A172 (cell line): ENCODE results near the gene PRRC2C. TPM values are rescaled to one million over a fixed set of nuclear protein-coding genes. Genes with fewer than 3 reads are reported as not detected.
"Not testable (repeated sequence)": the region's sequence is repeated elsewhere in the genome, so short reads cannot be mapped to it uniquely, and the experiment has no call there.

Experiments used
- DNase-seq: peaks from one replicate; pipeline ENCODE4 v3.0.0-alpha.2; 2015; ENCODE audit warnings: low spot score
- total RNA-seq: library from RNA; depleted of rRNA; stranded (reverse); fragments of >200 nt; shearing (Covaris generic); gene quantifications from 2 replicates; pipeline ENCODE4 v1.2.3, GENCODE V29; 2014

PRRC2C gene
- total RNA-seq, 1 experiment from 2014 or later: 58.1 TPM

GRCh38 chr1:171583591-171584201 is 98.4 kb downstream of the PRRC2C start:
- no peak for DNase-seq

GRCh38 chr1:171585715-171586114 is 100.4 kb downstream of the PRRC2C start:
- no peak for DNase-seq

DNA sequence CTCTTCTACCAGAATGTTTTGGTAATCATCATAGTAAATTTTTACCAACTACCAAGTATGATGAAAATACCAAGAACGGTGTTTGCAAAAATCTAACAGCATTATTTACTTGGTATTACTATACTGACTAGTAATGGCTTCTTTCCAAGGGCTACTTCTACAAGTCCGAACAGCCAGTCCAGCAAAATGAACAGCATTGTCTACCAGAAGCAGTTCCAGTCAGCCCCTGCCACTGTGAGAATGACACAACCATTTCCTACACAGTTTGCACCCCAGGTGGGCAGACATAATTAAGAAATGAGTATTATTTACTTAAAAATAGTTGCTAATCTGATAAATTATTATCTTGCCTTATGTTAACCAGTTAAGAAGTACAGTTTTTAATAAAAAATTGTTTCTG is 102.9 kb downstream of the PRRC2C start:
- no peak for DNase-seq

DNA sequence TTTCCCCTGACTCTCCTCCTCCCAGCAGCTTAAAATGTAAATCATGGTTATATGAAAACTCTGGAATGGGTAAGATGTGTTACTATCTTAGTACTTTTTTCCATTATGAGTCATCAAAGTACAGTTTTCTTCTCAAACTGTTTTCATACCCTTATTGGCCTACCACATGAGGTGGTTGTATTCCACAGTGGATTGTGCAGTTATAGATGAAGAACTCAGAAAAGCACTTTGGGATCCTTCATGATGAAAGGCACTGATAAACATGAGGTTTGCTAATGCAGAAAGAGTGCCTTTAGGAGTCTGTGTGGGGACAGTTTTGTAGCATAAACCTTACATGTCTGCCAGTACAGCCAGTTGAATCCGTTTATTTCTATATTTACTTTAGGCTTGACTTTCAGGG is 104.7 kb downstream of the PRRC2C start:
- DNase-seq: no peak

DNA sequence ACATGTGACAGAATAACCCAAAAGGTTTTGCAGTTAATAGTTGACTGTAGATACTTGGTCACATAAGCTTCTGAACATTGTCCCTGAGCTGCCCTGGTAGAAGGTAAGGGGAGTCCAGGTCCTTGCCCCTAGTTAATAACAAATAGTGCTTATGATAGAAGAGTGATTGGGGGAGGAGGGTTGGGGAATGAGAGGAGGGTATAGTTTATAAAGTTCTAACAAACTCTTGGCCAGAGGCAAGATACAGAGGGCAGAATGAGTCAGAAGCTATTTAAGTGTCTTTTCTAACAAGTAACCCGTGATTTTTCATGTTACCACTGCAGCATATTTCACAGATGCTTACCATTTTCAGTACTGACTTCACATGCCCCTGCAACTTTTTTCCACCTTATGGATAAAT is 110.0 kb downstream of the PRRC2C start:
- DNase-seq: no peak

DNA sequence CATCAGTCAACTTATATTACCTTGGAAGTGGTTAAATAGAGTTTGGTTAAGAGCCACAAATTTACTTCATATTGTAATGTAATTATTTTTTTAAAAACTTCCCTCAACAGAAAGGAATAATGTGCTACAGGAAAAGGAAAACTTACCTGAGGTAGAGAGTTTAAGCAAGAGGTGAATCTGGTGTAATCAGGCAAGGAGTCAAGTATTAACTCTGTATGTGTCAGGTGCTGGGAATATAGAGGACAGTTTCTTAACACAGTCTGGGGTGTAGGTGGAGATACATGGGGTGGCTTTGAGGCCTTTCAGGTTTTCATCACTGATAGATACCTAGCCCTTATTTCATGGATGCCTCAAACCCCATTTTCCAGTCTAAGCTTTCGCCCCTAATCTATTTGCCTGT is 110.8 kb downstream of the PRRC2C start:
- no peak for DNase-seq

GRCh38 chr1:171596705-171597104 is 111.4 kb downstream of the PRRC2C start:
- no peak for DNase-seq

GRCh38 chr1:171597203-171597602 is 111.9 kb downstream of the PRRC2C start:
- no peak for DNase-seq

GRCh38 chr1:171600310-171600709 is 115.0 kb downstream of the PRRC2C start:
- DNase-seq: not testable (repeated sequence)

- DNase-seq: no peak
Measured at GRCh38 chr1:171600862-171601261, 115.5 kb downstream of the PRRC2C start.

DNA sequence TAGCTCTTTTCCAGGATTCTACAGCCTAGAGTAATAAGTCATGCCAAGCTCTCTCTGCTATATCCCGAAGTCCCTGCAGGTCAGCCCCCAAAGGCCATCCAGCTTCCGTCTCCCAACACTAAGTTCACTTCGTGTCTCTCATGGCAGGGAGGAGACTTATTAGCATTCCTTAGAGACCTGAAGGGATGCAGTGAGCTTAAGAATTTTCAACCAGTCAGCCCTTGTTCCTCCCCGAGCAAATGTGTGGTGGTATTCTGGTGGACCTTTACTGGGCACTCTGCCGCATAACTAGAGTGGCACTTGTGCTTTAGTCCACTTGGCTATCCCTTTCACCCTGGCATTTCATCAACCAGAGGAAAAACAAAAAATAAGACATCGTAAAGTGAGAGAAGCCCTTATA is 117.7 kb downstream of the PRRC2C start:
- DNase-seq: not testable (repeated sequence)

GRCh38 chr1:171606402-171606941 is 121.1 kb downstream of the PRRC2C start:
- no peak for DNase-seq

DNA sequence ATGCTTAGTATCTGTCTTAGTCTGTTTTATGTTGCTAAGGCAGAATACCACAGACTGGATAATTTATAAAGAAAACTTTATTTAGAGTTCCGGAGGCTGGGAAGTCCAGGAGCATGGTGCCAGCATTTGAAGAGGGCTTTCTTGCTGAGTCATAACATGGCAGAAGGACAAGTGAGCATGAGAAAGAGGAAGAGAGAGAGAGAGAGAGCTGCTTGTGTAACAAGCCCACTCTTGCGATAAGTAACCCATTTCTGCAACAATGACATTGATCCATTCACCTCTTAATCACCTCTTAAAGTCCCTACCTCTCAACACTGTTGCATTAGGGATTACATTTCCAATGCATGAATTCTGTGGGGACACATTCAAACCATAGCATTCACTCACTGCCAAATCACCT is 125.1 kb downstream of the PRRC2C start:
- no peak for DNase-seq

- no peak for DNase-seq
Measured at GRCh38 chr1:171611306-171611705, 126.0 kb downstream of the PRRC2C start.

- DNase-seq: no peak
Measured at GRCh38 chr1:171613282-171613681, 128.0 kb downstream of the PRRC2C start.

DNA sequence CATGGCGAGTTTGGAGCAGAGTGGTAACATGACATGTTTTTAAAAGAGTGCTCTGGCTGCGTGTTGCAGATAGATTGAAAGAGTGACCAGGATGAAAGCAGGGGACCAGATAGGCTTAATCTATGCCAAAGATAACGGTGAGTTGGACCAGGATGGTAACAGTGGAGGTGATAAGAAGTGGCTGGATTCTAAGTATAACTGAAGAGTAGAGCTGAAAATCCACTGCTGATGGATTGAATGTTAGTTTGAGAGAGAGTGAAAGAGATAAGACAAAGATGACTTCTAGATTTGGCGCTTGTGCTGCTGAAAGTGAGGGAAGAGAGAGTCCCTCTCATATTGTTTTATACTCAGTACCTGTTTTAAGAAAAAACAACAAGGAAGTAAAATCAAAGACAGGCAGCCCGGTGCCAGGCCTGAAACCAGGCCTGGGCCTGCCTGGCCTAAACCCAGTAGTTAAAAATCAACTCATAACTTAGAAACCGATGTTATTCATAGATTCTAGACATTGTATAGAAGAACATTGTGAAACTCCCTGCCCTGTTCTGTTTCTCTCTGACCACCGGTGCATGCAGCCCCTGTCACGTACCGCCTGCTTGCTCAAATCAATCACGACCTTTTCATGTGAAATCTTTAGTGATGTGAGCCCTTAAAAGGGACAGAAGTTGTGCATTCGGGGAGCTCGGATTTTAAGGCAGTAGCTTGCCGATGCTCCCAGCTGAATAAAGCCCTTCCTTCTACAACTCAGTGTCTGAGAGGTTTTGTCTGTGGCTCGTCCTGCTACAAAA is 130.0 kb downstream of the PRRC2C start:
- not testable (repeated sequence) for DNase-seq

- no peak for DNase-seq
Measured at GRCh38 chr1:171616586-171616985, 131.3 kb downstream of the PRRC2C start.

DNA sequence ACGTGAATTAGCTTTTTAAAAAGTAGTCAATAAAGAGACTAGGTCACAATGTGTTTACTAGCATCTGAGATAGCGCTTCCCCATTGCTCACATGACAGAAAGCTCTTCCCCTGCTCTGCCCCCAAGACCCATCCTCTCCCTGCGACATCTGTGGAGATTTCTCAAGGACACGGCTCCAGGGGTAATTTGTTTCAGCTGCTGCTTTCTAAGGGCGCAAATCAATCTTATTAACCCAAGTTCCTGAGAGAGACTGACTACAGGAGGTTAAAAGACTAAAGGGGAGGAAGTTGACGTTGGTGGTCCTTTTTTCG is 136.8 kb downstream of the PRRC2C start, which contains the start of gene MYOCOS:
MYOCOS (plus strand) TSS at position 92 of the 311 bp plus-strand sequence. CDS start 1,641 bp downstream, outside the sequence.
- no peak for DNase-seq

- DNase-seq: no peak
Measured at GRCh38 chr1:171623651-171624331, 138.5 kb downstream of the PRRC2C start.

- DNase-seq: no peak
Measured at GRCh38 chr1:171625225-171625624, 139.9 kb downstream of the PRRC2C start.

DNA sequence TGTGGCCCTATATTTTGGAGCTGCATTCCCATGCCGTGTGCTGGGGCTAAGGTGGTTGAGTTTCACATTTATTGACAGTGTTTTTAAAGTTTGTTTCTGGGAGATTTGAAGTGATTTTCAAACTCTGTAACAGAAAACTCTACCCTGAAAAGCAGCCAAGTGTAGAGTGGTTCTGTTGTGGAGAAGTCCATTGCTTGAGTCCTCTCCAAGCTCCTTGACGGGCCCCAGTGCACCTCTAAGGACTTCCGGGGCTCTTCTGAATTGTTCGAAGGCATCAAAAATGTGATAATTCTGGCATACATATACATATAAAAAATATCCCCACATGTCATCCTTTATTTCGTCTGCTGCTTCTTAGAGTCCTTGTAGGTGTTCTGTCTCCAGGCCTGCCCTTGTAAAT is 141.7 kb downstream of the PRRC2C start:
- DNase-seq: no peak

DNA sequence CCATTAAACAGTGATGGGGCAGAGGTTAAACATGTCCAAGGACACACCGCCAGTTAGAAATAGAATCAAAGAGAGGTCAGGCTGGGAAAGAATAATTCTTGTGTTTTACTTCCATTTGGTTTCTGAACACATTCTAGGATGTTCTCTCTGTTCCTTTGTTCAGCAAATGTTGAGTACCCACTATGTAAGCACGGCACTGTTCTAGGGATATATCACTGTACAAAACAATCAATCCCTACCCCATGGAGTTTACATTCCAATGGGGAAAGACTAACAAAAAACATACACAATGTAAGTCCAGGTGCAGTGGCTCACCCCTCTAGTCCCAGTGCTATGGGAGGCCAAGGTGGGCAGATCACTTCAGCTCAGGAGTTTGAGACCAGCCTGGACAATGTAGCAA is 142.9 kb downstream of the PRRC2C start:
- DNase-seq: no peak

DNA sequence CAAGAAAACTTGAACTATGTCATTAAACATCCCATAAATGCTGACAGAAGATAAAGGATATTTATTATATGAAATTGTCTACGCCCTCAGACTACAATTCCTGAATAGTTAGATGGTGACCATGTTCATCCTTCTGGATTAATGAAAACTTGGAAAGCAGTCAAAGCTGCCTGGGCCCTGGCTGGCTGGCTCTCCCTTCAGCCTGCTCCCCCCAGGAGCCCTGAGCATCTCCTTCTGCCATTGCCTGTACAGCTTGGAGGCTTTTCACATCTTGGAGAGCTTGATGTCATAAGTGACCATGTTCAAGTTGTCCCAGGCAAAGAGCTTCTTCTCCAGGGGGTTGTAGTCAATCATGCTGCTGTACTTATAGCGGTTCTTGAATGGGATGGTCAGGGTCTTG is 150.3 kb downstream of the PRRC2C start:
- DNase-seq: no peak
